ENCODE data around the gene SEPTIN12. TPM values are rescaled to one million over a fixed set of nuclear protein-coding genes. Genes with fewer than 3 reads are reported as not detected.

The SEPTIN12 gene, protein sequence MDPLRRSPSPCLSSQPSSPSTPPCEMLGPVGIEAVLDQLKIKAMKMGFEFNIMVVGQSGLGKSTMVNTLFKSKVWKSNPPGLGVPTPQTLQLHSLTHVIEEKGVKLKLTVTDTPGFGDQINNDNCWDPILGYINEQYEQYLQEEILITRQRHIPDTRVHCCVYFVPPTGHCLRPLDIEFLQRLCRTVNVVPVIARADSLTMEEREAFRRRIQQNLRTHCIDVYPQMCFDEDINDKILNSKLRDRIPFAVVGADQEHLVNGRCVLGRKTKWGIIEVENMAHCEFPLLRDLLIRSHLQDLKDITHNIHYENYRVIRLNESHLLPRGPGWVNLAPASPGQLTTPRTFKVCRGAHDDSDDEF
- polyA plus RNA-seq (2013, experiment 1 of 2; ENCODE audit: insufficient read length): not detected
- not detected for polyA plus RNA-seq (2013, experiment 2 of 2; ENCODE audit: insufficient read length)

DNA sequence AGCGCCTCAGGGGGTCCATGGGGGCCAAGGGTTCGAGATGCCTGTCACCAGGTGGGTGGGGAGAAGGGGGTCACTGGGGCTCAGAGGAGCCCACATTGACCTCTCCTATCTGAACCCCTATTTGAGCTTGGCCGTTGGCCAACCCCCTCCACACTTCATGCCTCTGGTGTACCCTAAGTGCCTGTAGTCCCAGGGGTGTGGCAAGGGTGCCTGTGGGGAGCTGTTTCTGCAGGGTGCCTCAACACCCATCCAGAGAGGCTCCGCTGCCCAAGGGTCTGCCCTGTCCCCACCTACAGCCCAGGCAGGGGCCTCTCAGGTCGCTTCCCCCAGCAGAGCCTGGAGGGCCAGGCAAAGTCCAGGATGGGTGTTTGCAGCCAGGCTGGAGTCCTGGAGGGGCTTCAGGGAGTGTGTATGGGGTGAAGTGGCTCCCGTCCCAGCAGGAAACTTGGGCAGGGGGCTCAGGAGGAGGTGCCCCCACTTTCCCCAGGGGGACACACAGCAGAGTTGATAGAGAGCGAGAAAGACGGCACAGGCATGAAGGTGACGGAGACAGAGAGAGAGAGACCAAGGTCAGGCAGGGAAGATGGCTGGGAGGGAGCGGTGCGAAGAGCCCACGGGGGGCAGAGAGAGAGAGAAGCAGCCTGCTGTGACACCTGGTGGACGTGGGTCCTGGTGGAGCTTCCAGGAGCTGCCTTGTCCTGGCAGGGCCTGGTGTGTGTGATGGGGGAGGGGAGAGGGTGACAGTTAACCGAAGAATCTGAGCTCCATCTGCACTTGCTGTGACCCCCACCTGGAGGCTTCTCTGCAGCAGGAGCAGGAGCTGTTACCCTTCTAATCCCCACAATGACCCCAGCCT is at the start of gene SEPTIN12:
Gene SEPTIN12, minus strand, starts transcription at position 719 of the 856 bp plus-strand sequence. Its CDS starts 700 bp downstream, at position 19.
- no peak for DNase-seq

DNA sequence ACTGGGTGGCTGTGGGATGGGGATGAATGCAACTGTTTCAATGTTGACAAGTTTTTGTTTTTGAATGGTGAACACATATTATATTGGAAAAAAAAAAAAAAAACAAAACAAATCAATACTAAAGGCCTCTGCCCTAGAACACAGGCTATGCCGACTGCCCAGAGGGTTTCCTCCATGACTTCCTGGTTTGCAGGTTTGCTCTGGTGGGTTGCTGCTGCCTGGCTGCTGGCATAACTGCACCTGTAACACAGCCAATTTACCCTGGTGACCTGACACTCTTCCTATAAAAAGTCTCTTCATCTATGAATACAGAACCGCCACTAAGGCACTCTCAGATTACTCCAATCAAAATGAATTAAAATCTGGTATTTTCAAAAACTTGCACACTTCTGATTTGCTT is 48.6 kb upstream of the SEPTIN12 start:
- DNase-seq: no peak

DNA sequence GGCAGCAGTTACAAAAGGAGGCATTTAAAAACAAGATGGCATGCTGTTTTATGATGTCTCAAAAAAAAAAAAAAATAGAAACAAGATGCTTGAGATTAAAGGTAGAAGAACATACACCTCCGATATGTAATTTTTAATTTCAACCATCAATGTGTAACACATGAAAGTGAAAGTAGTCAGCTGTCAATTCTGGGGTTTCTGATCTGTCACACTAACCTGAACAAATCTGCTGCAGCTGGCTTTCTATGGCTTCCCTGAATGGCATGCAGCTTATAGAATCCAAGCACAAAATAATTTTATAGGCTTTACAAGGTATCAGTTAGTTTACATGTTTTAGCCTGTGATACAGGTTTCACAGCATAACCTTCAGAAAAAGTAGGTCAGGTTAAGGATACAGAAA is 45.4 kb upstream of the SEPTIN12 start:
- no peak for DNase-seq

DNA sequence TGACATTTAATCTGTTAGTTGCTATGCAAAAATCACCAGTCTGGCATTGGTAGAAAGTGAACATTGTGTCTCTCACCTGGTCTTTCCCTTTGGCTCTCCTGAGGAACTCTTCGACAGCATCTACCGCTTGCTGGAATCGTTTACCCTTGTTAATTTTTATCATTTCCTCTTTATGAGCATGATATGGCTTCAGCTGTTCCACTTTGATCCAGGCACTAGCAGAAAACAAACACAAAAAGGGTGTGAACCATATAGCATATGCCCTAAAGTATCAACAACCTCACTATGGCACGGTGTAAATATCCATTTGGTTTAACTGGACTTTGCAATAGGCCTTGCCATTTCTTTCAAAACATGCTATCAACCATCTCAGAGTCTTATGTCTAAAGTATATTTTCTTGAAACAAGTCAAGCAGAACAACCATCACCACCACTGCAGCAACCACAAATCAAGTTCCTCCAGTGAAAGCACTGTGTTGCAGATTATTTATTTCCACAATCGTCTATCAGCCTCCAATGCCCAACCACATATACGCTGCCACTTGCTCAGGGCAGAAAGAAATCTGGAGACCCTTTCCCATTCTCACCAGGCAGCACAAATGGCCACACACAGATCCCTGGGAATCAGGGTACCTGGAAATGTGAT is 44.7 kb upstream of the SEPTIN12 start:
- no peak for DNase-seq

DNA sequence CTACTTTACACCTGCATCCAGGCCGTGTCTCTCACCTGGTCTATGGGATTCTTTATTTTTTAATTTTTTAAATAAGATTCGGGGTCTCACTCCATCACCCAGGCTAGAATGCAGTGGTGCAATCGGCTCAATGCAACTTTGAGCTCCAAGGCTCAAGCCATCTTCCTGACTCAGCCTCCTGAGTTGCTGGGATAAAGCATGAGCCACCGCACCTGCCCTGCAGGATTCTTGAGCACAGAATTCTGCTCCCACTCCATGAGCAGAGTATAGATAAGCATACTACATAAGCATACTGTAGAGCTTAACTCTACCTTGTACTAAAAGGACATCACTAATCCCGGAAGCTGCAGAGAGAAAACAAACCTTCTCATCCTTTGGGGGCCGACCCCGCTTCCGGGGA is 43.5 kb upstream of the SEPTIN12 start:
- no peak for DNase-seq

DNA sequence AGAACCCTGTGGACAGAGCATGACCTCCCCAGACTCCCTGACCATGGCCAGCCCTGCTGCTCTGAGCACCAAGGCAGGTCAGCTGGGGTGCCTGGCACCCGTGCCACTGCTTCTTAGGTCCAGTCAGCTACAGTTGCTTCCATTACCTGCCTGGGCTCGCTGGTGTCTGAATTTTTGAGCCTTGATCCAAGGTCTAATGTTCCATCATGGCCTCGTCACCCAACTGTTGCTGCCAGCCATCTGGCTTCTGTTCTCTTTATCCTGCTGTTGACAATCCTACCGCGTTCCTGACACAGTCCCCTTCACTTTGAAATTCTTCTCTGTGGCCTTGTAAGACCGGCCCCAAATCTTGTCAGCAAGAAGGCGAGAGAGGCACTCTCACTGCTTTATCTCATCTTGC is 42.3 kb upstream of the SEPTIN12 start:
- no peak for DNase-seq

DNA sequence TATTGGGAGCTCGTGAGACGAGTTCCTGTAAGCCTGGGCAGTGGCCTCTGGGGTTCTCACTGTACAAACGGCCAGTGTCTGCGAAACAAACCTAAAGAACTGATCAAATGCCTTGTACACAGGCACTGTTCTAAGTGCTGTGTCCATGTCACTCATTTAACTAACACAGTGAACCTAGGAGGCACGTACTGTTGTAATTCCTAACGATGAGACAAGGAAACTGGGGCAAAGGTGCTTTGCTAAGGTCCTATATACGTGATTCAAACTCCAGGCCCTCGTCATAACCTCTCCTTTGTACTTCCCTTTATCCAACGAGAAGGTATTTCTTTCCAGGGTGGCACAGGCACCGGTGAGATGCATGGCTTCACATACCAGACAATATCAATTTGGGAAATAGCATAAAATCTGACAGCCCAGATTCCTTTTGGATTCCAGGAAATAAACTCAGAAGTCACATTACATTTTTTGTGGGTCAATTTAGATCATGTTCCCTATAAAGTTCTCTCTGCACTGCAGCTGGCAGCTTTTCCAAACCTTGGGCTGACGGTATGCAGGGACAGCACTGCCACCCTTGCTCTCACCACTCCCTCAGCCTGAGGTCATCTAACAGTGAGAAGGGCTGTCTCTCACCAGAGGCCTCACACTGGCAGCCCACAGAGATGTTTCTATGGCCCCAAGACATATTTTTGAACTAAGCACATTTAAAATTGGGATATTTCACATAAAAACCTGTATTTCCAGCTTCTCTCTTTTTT is 40.6 kb upstream of the SEPTIN12 start:
- no peak for DNase-seq

DNA sequence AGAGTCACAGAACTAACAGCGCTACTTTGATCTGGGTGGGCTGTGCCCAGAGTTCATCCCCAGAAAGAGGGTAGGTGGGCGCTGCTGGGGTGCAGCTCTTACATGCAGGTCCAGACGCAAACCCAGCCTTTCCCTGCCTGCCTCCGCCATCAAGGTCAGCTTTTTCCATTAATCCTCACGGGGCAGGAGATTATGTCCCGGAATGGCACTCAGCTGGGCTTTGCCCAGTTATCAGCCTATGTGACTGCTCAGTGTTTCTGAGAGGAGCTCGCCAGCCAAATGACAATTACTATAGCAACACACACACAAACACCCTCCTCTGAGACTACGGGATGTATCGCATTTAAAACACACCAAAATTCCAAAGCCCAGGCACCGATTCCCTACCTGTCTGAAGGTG is 38.8 kb upstream of the SEPTIN12 start:
- DNase-seq: no peak

DNA sequence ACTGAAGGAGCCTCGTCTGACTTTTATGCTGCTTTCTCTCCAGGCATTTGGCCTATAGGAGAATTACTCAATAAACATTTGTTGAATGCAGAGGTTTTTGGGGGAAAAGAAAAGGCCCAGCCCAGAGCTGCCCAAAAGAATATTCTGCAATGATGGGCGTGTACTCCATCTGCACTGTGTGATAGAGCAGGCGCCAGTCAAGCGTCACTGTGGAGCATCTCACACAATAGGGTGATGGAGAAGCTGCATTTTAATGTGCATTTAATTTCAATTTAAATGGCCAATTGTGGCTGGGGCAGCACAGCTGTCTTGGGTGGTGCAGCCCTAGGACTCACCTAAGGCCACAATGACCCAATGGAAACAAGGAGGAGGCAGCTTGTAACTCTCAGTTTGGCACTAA is 38.4 kb upstream of the SEPTIN12 start:
- no peak for DNase-seq

DNA sequence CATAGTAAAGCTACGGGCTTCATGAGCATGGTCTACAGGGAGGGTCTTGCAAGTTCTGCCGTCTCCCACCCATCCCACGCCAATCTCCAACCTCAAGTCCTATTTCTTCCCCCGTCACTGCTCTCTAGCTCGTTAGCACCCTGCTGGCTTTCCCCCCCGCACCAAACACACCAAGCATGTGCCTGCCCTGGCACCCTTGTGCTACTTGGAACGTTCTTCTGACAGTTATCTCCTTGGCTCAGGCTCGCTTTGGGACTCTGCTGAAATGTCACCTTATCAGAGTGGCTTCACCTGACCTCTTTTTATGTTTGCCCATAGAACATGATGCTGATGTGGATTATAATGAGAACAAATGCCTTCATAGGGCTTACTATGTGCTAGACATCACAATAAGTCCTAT is 37.1 kb upstream of the SEPTIN12 start:
- no peak for DNase-seq

DNA sequence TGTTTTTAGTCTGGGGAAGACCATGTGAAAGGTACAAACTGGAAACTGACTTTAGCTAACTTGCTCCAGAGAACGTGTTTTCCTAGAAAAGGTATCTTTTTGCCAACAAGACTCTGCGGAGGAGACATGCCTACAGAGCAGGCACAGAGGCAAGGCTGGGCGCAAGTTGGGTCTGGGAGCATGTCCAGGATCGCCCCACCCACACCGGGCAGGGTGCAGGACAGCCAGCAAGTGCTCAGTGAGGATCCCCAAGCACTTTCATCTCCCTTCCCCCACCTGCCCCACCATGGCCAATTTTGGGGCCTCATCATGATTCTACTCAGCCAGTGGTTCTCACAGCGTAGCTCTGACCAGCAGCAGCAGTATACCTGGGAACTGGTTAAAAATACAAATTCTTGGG is 32.5 kb upstream of the SEPTIN12 start:
- DNase-seq: no peak

DNA sequence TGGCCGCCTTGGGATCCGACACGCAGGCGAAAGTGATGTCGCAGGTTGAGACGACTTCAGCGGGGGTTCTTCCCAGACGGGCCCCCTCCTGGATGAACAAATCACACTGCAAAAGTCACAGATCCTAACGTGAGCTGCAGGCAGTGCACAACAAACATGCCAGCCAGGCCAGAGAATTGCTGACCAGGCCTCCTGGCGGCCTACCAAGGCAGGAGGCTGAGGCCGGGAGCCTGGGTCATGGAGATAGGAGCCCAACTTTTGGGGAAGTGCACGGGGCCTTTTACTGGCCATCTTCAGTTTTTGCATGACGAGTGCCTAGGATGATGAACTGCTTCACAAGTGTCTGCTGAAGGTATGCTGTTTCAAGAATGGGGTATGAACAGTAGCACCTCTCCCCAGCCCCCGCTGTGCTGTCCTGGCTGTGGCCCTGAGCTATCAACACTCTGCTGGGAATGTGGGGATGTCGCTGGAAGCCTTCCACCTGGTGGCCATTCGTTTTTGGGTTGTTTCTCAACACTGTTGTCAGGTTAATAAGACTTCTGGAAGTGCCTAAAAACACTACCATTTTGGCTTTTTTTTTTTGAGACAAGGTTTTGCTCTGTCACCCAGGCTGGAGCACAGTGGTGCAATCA is 26.5 kb upstream of the SEPTIN12 start:
- DNase-seq: no peak

DNA sequence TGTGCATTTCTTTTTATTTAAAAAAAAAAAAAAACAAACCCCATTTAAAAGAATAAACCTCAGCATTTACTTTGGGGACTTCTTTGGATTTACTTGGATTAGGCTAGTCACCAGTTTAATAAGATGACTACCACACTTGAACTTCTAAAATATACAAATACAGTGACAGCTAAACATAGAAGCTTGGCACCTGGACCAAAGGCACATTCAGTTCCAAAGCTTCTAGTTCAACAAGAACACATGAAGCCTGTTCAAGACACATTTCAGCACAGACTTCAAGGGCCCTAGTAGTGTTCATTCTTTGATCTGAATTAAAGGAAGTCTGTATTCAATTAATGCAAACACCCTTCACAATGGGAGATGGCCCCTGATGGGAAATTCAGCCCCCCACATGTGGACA is 25.9 kb upstream of the SEPTIN12 start:
- DNase-seq: no peak

DNA sequence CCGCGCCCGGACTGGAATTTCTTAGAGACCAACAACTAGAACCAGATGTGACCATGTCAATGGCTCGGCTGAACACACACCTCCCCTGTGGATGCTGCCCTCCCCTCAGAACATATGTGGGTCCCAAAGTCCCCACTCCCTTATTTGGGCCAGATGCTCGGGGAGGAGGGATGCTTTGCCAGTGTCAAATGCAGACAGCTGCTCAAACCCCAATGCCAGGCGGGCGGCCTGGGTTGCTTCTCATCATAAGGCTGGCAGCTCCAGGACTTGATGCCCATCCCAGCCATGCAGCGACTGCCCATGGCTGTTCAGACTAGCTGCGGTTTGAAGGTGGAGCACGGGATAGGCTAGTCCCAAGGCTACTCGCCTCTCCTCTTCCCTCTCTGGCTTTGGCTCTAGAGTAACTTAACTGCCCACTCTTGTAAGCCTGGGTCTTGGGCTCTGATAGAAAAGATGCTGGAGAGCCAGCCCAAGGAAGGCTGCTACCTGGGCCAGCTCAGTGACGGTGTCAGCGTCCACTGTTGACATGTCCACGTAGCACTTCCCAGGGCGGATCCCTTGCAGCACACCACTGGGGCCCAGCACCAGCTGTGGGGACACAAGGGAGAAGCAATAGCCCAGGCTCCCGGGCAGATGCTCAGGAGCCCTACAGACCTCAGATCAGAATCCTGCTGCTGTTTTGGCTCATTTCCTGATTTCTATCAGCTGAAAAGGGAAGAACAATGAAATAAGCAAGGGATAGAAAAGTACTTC is 25.3 kb upstream of the SEPTIN12 start:
- no peak for DNase-seq

DNA sequence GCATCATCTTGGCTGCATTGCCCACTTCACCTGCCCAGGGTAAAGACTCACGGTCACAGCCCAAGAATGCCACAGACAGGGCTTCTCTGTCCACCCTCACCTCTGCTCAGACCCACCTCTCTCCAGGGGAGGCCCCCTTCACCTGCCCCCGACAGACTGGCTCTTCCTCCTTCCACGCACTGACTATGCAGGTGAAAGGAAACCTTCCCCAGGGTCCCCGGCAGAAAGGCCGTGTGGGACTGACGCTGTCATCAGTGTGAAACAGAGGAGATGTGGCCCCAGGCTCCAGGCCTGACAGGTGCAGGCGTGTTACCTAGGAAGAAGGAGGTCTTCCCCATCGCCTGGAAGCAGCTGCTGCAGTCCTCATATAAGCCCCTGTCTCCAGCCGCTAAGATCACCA is 23.6 kb upstream of the SEPTIN12 start:
- DNase-seq: no peak

DNA sequence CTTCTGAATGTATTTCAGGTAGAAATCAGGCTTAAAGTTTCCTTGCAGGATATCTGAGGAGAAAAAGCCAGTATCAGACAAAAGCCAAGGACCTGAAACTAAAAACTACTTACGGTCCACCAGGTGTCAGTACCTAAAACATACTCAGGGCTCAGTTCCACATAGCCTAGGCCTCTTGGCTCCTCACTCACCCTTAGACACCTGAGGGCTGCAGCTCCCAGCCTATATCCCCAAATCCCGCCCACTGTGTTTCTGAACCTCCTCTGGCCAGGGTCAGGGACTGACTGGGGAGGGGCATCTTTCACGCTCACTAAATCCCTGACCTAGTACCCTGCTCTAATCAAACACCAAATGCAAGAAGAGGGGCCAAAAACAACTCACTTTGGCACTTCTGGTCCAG is 23.1 kb upstream of the SEPTIN12 start:
- no peak for DNase-seq

DNA sequence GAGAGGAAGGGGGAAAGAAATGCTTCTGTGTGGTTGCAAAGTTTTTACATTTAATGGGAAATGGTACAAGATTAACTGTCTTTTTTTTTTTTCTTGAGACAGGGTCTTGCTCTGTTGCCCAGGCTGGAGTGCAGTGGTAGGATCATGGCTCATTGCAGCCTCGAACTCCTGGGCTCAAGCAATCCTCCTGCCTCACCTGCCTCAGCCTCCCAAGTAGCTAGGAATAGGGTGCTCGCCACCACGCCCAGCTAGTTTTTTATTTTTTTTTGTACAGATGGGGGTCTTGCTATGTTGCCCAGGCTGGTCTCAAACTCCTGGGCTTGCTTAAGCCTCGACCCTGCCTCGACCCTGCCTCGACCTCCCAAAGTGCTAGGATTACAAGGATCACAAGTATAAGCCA is 18.1 kb upstream of the SEPTIN12 start:
- DNase-seq: no peak

DNA sequence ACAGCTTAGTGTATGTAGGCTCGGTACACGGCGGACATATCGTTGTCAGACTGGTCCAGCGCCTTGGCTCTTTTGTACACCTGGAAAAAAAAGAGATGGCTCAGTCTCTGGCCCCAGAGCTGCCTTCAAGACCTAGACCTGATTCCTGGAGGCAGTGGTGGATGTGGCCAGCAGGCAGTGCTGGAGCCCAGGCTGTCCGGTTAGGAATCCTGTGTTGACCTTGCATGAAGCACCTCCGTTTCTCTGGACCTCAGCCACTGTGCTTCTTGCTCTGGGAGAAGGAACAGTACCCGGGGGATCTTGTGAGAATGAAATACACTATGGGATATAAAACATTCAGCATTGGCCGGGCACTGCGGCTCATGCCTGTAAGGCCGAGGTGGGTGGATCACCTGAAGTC is 17.1 kb upstream of the SEPTIN12 start:
- no peak for DNase-seq

DNA sequence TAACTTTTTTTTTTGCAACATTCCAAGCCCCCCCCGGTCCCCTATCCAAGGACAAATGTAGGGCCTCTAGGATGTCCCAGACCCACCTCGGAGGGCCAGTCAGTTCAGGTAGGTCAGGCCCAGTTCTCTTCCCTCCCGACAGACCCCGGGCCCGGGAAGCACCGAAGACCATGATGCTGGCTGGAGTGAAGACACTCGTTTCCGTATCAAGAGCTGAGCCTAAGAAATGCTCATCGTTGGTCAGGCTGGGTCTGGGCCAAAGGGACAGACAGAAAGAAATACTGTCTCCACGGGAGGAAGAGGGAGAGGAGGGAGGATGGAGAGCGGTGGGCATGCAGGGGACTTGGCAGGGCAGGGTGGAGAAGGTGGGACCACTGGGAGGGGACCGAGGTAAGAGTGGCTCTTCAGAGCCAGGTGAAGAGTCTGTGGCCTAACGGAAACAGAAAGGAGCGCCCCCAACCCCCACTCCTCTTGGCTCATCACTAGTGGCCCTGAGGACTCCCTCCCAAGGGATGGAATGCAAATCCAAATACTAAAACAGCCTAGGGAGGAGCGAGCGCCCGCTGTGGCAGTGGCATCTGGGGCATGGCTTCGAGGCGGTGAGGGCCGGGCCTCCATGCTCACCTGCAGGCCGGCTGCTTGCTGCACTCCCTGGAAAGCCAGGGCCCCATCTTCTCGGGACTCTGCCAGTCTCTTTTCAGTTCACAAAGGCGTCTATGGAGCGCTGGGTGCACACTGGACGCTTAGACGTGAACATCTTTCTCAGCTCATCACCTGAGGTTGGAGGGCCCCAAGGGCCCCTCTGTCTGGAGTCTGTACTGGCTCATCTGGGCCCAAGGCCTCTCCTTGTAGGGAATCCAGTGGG is 16.0 kb upstream of the SEPTIN12 start:
- no peak for DNase-seq

DNA sequence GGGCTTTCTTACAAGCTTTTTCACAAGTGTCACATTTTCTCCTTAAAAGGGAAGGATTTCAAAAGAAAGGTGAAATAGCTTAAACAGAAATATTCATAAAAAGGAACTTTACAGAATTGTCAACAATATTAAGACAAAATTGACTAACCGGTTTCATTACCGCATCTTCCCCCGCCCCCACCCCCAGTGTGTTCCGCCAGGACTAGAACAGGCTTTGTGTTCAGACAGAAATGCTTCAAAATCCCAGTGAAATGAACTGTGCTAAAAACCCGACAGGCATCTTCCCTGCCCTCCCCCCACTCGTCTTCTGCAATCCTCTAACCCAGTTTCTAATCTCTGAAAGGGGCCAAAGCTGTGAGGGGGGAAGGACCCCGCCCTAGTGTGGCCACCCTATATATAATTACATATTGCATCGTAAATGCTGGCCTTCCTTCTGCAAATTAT is 15.3 kb upstream of the SEPTIN12 start:
- DNase-seq: no peak

Measured in fibroblast of skin of back (primary cell).